ENCODE measurements around the gene FER. TPM values are rescaled to one million over a fixed set of nuclear protein-coding genes. Genes with fewer than 3 reads are reported as not detected.
A peak's percentile ranks its signal among the peaks of the same experiment; 100 is the strongest.
"Not testable (repeated sequence)": the region's sequence is repeated elsewhere in the genome, so short reads cannot be mapped to it uniquely, and the experiment has no call there.

Gene FER
- total RNA-seq, 2 donors from 2014 or later: 17.6 to 19.0 TPM

GRCh38 chr5:108998216-108998615, 250.5 kb downstream of the FER start:
- ATAC-seq (no peak), DNase-seq (no peak)
- intact Hi-C loops (cut with DNase I): no loop called here

DNA sequence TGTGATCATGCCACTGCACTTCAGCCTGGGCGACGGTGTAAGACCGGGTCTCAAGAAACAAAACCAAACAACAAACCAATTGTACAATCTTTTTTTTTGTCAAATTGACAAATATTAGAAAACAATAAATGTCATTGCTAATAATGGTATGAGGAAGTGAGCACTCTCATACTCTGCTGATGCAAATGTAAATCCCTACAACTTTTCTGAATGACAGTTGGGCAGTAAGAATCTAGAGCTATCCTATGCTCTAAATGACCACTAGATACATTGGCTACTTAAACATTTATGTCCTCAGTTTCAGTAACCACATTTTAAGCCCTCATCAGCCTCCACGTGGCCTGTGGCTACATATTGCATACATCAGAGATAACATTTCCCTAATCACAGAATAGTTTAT, 256.2 kb downstream of the FER start:
- ATAC-seq (no peak), DNase-seq (no peak)
- intact Hi-C loops (cut with DNase I): no loop called here

GRCh38 chr5:109005297-109006009, 257.8 kb downstream of the FER start:
- DNase-seq (no peak), ATAC-seq (no peak)
- intact Hi-C loops (cut with DNase I): no loop called here

DNA sequence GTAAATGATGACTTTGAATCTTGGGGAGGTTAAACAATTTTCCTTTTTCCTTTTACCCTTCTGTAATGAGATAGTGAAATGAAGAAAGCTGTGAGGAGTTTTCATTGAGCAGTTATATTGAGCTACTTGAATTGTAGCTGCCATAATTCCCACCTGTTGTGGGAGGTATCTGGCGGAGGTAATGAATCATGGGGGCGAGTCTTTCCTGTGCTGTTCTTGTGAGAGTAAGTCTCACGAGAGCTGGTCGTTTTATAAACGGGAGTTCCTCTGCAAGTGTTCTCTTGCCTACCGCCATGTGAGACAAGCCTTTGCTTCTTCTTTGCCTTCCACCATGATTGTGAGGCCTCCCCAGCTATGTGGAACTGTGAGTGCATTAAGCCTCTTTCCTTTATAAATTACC, 258.4 kb downstream of the FER start:
- intact Hi-C loops (cut with DNase I): no loop called here
- ATAC-seq: no peak
- no peak for DNase-seq

GRCh38 chr5:109016300-109016699, 268.6 kb downstream of the FER start:
- intact Hi-C loops (cut with DNase I): no loop called here
- ATAC-seq (peak; percentile 24 to 34), DNase-seq (no peak)

- ATAC-seq (no peak), DNase-seq (no peak)
- intact Hi-C loops (cut with DNase I): no loop called here
These were observed 274.4 kb downstream of the FER start for GRCh38 chr5:109022056-109022455.

GRCh38 chr5:109025729-109026128, 278.0 kb downstream of the FER start:
- DNase-seq; intact Hi-C loops (cut with DNase I); ATAC-seq: not testable (repeated sequence)

DNA sequence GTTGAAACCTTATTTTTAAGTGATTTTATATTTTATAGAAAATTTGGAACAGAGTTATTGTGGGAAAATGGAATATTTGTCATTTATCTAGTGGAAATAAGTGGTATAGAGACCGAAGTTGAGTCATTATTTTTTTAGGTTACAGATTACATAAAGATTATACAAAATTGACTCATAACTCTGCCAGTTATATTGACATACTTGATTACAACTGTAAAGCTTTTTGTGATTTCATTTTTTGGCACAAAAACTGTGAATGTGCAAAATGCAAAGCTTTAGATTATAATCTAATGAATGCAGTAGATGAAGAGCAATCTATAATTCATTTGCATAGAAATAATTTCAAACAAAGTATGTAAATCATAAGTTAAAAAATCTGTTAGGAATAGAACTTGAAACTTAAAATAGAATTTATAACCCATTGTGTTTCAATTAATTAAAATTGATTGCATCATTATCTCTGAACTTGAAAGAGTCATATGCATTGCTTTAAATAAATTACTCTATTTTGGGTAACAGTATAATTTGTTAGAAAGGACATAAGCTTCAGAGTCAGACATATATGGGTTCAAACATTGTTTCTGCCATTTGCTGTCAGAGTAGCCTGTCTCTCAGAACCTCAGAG, 280.4 kb downstream of the FER start:
- ATAC-seq (no peak), DNase-seq (no peak)
- intact Hi-C loops (cut with DNase I): no loop called here

GRCh38 chr5:109028608-109029299, 281.1 kb downstream of the FER start:
- no peak for ATAC-seq
- no peak for DNase-seq
- intact Hi-C loops (cut with DNase I): no loop called here

DNA sequence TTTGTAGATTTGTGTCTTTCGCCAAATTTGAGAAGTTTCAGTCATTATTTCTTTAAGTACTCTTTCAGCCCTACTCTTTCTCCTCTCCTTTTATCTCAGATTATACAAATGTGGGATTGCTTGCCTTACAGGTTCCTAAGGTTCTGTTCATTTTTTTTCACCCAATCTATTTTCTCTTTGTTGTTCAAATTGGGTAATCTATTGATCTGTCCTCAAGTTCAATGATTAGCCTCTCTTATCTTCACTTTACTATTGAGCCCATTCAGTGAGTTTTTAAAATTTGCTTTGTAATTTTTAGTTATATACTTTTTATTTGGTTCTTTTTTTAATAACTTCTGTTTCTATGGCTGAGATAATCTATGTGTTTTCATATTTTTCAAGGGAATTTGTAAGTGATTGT, 282.1 kb downstream of the FER start:
- DNase-seq (no peak), ATAC-seq (no peak)
- intact Hi-C loops (cut with DNase I): no loop called here

- DNase-seq: no peak
- intact Hi-C loops (cut with DNase I): no loop called here
- peak in 1 of 2 donors; percentile 54 for ATAC-seq
These were observed 282.9 kb downstream of the FER start for GRCh38 chr5:109030360-109031143.

DNA sequence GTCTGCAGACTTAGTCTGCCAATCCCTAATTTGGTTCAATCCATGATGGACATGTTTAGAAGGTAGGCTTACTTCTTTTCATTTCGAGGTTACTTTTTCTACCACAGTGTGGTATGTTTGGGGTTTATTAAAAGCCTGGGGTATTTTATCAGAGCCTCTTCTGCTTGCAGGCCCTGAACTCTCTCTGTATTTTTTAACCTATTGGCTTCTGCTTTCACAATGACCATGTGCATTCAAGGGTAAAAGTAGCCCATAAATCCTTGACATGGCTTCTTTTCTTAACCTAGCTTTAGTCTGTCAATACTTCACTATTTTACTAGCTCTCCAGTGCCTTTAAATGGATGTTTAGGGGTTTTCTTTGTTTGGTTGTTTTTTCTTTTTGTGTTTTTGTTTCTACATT, 286.6 kb downstream of the FER start:
- DNase-seq: no peak
- intact Hi-C loops (cut with DNase I): no loop called here

DNA sequence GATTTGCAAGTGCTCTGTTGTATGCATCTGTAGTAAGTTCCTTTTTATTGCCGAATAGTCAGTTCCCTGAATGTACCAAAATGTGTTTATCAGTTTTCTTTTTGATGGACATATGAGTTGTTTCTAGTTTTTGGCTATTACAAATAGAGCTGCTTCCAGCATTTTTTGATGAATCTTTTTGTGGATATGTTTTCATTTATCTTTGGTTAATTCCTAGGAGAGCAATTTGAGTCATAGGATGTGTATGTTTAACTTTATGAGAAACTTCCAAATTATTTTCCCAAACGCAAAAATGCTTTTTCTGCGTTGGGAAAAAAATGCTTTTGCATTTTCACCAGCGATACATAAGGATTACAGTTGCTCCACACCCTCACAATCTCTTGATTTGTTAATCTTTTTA, 287.7 kb downstream of the FER start:
- intact Hi-C loops (cut with DNase I): no loop called here
- no peak for DNase-seq
- ATAC-seq: no peak

More for the DNA sequence above, 286.6 kb downstream of the FER start:
- no peak for ATAC-seq

DNA sequence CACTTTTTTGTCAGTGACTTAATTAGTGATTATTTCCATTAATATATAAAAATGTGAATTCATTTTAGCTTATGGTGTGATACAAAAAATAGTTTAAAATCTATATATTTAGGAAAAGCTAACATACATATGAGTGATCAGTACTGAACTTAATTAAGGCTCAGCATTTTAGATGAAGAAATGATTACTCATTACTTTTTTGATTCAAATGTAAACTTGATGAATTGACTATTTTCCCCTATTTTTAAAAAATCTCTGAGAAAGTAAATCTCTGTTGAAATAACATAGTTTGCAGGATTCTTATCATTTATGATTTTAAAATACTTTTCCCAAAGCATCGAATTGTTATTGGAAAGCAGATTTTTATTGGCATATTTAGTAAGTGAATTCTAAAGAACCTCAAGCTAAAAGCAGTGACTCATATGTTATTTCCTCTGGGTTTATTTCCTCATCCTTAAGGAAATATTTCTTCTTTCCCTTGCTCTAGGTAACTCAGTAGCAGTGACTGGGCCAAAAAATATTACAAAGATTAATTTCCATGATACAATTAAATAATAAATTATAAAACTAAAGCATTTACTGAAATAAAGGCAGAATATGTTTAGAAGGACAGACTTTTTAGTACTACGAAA, 290.6 kb downstream of the FER start:
- ATAC-seq: no peak
- intact Hi-C loops (cut with DNase I): no loop called here

DNA sequence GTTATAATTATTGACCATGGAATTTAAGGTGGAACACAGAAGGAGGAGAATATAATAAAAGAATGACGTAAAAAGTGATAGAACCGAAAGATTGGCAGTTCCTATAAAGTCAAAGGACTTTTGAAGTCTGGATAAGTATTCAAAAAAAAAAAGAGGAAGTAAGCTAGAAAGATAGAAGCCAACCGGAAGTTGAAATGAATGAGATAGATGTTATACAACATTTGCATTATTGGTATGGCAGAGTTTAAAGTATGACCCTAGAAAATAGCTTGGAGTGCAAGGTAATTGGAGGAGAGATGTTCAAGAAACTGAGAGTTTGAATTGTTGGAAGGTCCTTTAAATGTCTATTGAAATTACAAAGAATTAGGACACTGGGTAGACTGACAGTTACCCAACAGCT, 293.6 kb downstream of the FER start:
- DNase-seq (no peak), ATAC-seq (no peak)
- intact Hi-C loops (cut with DNase I): no loop called here

More for the DNA sequence above, 290.6 kb downstream of the FER start:
- no peak for DNase-seq

DNA sequence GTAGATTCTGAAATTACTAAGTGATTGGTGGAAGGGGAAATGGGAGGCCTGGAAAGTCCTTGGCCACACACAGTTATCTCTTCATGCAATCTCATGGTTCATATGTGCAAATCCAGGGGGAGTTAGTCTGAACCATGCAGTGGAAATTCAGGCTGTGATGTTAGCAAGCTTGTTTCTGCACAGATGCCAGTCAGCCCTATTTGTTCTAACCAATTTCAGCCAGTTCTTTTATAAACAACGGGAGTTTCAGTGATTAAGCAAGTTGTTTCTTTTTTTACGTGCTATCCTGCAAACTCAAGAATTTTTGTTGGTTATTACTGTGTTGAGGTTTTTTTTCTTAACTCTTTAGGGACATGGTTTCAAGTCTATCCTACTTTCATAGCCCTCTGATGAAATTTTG, 298.0 kb downstream of the FER start:
- DNase-seq: no peak
- intact Hi-C loops (cut with DNase I): no loop called here
- ATAC-seq: no peak

GRCh38 chr5:109049565-109049964, 301.9 kb downstream of the FER start:
- intact Hi-C loops (cut with DNase I): no loop called here
- DNase-seq (no peak), ATAC-seq (no peak)

GRCh38 chr5:109050321-109050720, 302.6 kb downstream of the FER start:
- DNase-seq; intact Hi-C loops (cut with DNase I); ATAC-seq: not testable (repeated sequence)

GRCh38 chr5:109052216-109052615, 304.5 kb downstream of the FER start:
- DNase-seq; intact Hi-C loops (cut with DNase I); ATAC-seq: not testable (repeated sequence)
